Activated CD8-positive, alpha-beta T cell treated with anti-CD3 and anti-CD28 coated beads for 36 hours (primary cell): ENCODE results near the gene SUSD4. TPM values are rescaled to one million over a fixed set of nuclear protein-coding genes. Genes with fewer than 3 reads are reported as not detected.

ENCODE experiments used
- ATAC-seq: fragments of 200-7000 bp; cut with Tn5 transposase; one replicate; pipeline ENCODE4 v1.10.0; 2021; ENCODE audit warnings: mild to moderate bottlenecking, moderate library complexity
- CTCF ChIA-PET: fragments of 350-600 bp; sonication (Branson Sonifier 250); formaldehyde crosslinking; loops from one replicate; lab custom pipeline; 2021; ENCODE audit warnings: antibody characterized with exemption; lab: Charles Lee
- POLR2A ChIA-PET: fragments of 350-600 bp; sonication (Branson Sonifier 250); formaldehyde crosslinking; loops from one replicate; lab custom pipeline; 2021; ENCODE audit warnings: antibody characterized with exemption; lab: Charles Lee
- DNase-seq: peaks from one replicate; pipeline ENCODE4 v3.0.0-alpha.2; 2020
- H3K27ac Mint-ChIP-seq: one replicate; pipeline ENCODE4 v1.8.0; 2021; ENCODE audit warnings: mild to moderate bottlenecking, mixed read lengths
- H3K27me3 Mint-ChIP-seq: one replicate; pipeline ENCODE4 v1.8.0; 2021; ENCODE audit warnings: mixed read lengths
- H3K36me3 Mint-ChIP-seq: one replicate; pipeline ENCODE4 v1.8.0; 2021; ENCODE audit warnings: low read depth, mixed read lengths
- H3K4me1 Mint-ChIP-seq: one replicate; pipeline ENCODE4 v1.8.0; 2021; ENCODE audit warnings: low read depth, mixed read lengths
- H3K4me3 Mint-ChIP-seq: one replicate; pipeline ENCODE4 v1.8.0; 2021; ENCODE audit warnings: mild to moderate bottlenecking, moderate library complexity, mixed read lengths
- H3K9me3 Mint-ChIP-seq: one replicate; pipeline ENCODE4 v1.8.0; 2021; ENCODE audit warnings: mixed read lengths
- intact Hi-C: fragments of 100-400 bp; cut with micrococcal nuclease; formaldehyde crosslinking; loops from one replicate; pipeline ENCODE4 v1.10.0; 2022
- total RNA-seq, 2 experiments: library from RNA; stranded (reverse); gene quantifications; one replicate each; pipeline ENCODE4 v1.2.3, GENCODE V29; 2021
- TF ChIP-seq, protein P1 (sequence below): fragments of 200-600 bp; IDR thresholded peaks from one replicate; pipeline ENCODE4 v1.8.0; 2022; ENCODE audit warnings: antibody characterized with exemption, mild to moderate bottlenecking

Gene SUSD4, protein sequence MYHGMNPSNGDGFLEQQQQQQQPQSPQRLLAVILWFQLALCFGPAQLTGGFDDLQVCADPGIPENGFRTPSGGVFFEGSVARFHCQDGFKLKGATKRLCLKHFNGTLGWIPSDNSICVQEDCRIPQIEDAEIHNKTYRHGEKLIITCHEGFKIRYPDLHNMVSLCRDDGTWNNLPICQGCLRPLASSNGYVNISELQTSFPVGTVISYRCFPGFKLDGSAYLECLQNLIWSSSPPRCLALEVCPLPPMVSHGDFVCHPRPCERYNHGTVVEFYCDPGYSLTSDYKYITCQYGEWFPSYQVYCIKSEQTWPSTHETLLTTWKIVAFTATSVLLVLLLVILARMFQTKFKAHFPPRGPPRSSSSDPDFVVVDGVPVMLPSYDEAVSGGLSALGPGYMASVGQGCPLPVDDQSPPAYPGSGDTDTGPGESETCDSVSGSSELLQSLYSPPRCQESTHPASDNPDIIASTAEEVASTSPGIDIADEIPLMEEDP
- total RNA-seq: under 1 TPM; 0.29 to 0.43 TPM

- POLR2A ChIA-PET: interaction anchor here (1.1 kb wide), 1 partner anchor 256 kb away, joined by 3 read pairs; no protein-coding TSS in a partner anchor
- Mint-ChIP-seq H3K4me1 (peaks cover 16% of the 10 kb centered on the region), H3K36me3 (no peaks in the 10 kb centered on the region), H3K27ac (no peak within 1 kb of the TSS), H3K4me3 (peak within 1 kb of the TSS; percentile 82), H3K9me3 (no peaks in the 10 kb centered on the region), H3K27me3 (peaks cover 31% of the 10 kb centered on the region)
- CTCF ChIA-PET: interaction anchor here (3.1 to 3.4 kb wide), 2 partner anchors 230 to 241 kb away, joined by 15 to 20 read pairs; no protein-coding TSS in a partner anchor
- TF ChIP-seq, protein P1, sequence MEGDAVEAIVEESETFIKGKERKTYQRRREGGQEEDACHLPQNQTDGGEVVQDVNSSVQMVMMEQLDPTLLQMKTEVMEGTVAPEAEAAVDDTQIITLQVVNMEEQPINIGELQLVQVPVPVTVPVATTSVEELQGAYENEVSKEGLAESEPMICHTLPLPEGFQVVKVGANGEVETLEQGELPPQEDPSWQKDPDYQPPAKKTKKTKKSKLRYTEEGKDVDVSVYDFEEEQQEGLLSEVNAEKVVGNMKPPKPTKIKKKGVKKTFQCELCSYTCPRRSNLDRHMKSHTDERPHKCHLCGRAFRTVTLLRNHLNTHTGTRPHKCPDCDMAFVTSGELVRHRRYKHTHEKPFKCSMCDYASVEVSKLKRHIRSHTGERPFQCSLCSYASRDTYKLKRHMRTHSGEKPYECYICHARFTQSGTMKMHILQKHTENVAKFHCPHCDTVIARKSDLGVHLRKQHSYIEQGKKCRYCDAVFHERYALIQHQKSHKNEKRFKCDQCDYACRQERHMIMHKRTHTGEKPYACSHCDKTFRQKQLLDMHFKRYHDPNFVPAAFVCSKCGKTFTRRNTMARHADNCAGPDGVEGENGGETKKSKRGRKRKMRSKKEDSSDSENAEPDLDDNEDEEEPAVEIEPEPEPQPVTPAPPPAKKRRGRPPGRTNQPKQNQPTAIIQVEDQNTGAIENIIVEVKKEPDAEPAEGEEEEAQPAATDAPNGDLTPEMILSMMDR: no peak
- DNase-seq (peak; percentile 74), ATAC-seq (peak; percentile 91)
- intact Hi-C loops: no loop called here
Observed at GRCh38 chr1:223363856-223364684, at the start of gene SUSD4. Gene SUSD4, minus strand, starts transcription at chr1:223364176. Its CDS starts 751 bp downstream, at chr1:223363425.

DNA sequence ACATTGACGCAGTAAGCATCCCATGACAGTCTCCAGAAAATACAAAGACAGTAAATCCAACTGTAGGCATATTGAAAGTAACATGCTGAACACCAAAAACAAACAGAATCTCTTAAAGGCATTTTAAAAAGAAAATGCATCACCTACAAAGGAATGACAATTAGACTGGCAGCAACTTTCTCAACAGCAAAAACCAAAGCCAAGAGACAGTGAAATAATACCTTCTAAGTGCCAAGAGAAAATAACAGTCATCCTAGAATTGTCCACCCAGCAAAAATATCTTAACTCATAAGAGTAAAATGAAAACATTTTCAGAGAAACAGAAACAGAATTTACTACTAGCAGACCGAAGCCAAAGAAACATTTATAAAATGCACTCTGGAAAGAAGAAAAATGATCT is 49.2 kb upstream of the SUSD4 start:
- no peak overlapping the region for H3K27ac Mint-ChIP-seq
- DNase-seq (no peak), ATAC-seq (no peak)
- intact Hi-C loops: no loop called here
- H3K4me1 Mint-ChIP-seq: no peaks in the 10 kb centered on the region
- POLR2A ChIA-PET: no interaction called here
- no peak overlapping the region for H3K4me3 Mint-ChIP-seq
- H3K27me3 Mint-ChIP-seq: no peaks in the 10 kb centered on the region
- TF ChIP-seq, protein P1: no peak
- H3K36me3 Mint-ChIP-seq: no peaks in the 10 kb centered on the region
- CTCF ChIA-PET: no interaction called here
- no peaks in the 10 kb centered on the region for H3K9me3 Mint-ChIP-seq

DNA sequence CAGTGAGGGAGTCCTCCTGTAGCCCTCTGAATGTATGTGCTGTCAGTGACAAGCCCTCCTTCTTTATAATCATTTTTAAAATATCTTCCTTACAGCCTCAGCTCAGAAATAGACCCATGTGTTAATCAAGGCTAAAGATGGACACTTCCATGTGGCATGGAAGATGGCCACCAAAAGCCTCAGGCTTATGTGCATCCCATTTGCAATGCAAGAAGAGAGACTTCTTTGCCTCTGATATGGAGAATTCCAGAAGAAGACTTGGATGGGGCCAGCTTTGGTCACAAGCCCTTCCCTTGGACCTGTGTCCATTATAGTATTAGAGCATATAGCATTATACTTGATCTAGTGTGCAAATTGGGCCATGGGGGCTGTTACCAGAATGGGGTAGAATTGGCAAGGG is 47.7 kb upstream of the SUSD4 start:
- Mint-ChIP-seq H3K27me3 (no peaks in the 10 kb centered on the region), H3K27ac (no peak overlapping the region), H3K4me3 (no peak overlapping the region), H3K36me3 (no peaks in the 10 kb centered on the region), H3K9me3 (no peaks in the 10 kb centered on the region), H3K4me1 (no peaks in the 10 kb centered on the region)
- POLR2A ChIA-PET: interaction anchor here (1.5 kb wide), 1 partner anchor 9 kb away, joined by 3 read pairs; no protein-coding TSS in a partner anchor
- ATAC-seq (no peak), DNase-seq (no peak)
- TF ChIP-seq, protein P1: no peak
- intact Hi-C loops: no loop called here
- CTCF ChIA-PET: no interaction called here

DNA sequence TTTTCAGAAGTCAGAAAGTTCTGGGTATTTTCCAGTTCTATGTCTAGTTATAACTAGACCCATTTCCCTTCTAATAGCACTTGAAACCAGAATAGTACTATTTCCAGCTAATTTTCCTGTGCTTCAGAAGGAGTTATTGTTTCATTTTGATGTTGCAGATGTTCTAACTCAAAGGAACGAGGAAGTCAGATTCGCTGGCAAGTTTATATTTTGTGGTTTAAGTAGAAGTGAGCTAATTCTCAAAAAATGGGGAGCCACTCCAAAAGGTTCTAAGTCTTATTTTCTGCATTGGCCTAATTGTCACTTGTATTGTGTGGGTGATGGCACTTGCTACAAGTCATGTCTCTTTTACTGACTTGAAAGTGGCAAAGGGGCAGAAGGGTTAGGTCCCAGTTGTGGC is 47.3 kb upstream of the SUSD4 start:
- ChIA-PET POLR2A (interaction anchor here (1.5 kb wide), 1 partner anchor 9 kb away, joined by 3 read pairs; no protein-coding TSS in a partner anchor), CTCF (no interaction called here)
- Mint-ChIP-seq H3K9me3 (no peaks in the 10 kb centered on the region), H3K27ac (no peak overlapping the region), H3K36me3 (no peaks in the 10 kb centered on the region), H3K4me3 (no peak overlapping the region), H3K27me3 (no peaks in the 10 kb centered on the region), H3K4me1 (no peaks in the 10 kb centered on the region)
- TF ChIP-seq, protein P1: no peak
- ATAC-seq (no peak), DNase-seq (no peak)
- intact Hi-C loops: no loop called here
